B cell (primary cell): ENCODE measurements around the gene CACNA1D. TPM values are rescaled to one million over a fixed set of nuclear protein-coding genes. Genes with fewer than 3 reads are reported as not detected.

Source experiments
- ATAC-seq: fragments of 200-7000 bp; cut with Tn5 transposase; one replicate; pipeline ENCODE4 v1.10.0; 2021; ENCODE audit warnings: low read depth, mild to moderate bottlenecking, moderate number of reproducible peaks, moderate library complexity
- CTCF ChIA-PET: fragments of 350-600 bp; sonication (Branson Sonifier 250); formaldehyde crosslinking; loops from one replicate; lab custom pipeline; 2021; ENCODE audit warnings: antibody characterized with exemption, inconsistent platforms; lab: Charles Lee
- POLR2A ChIA-PET: fragments of 350-600 bp; sonication (Branson Sonifier 250); formaldehyde crosslinking; loops from one replicate; lab custom pipeline; 2021; ENCODE audit warnings: antibody characterized with exemption; lab: Charles Lee
- DNase-seq: peaks from one replicate; pipeline ENCODE4 v3.0.0; 2013
- H2AFZ ChIP-seq: 2 replicates; pipeline ENCODE4 v1.6.1; 2012; ENCODE audit warnings: mild to moderate bottlenecking, low read depth, low read length; ENCODE audit not compliant: insufficient read depth, poor library complexity, severe bottlenecking
- H3K27ac ChIP-seq, 2 donors: 1 replicate in 1 of 2; 2 replicates in 1 of 2; pipeline ENCODE4 v1.5.1; 2012 to 2013; ENCODE audit warnings: low read length in 2 of 2, mild to moderate bottlenecking in 2 of 2, moderate library complexity in 1 of 2
- H3K27me3 ChIP-seq, 4 experiments: fragments of 200-600 bp in 1 of 4; sonication (generic) in 1 of 4; replicated peaks in 1 of 4; 1 replicate in 2 of 4; 2 replicates in 2 of 4; pipeline versions ENCODE4 v1.6.1 to v1.7.0; 2013 to 2016; ENCODE audit warnings: low read length in 3 of 4, mild to moderate bottlenecking in 2 of 4, mixed read lengths in 1 of 4, moderate library complexity in 1 of 4; ENCODE audit not compliant: insufficient read depth in 4 of 4, control insufficient read depth in 3 of 4; ENCODE audit errors: control extremely low read depth in 1 of 4
- H3K36me3 ChIP-seq, 2 experiments: replicated peaks in 1 of 2; 1 replicate in 1 of 2; 2 replicates in 1 of 2; pipeline versions ENCODE4 v1.6.1 to v1.7.1; 2013; ENCODE audit warnings: low read length in 1 of 2; ENCODE audit not compliant: insufficient read depth in 2 of 2, control insufficient read depth in 1 of 2; ENCODE audit errors: control extremely low read depth in 1 of 2, extremely low read depth in 1 of 2
- H3K4me1 ChIP-seq, 2 donors: fragments of 200-600 bp in 1 of 2; sonication (generic) in 1 of 2; 1 replicate in 1 of 2; 2 replicates in 1 of 2; pipeline versions ENCODE4 v1.5.1 to v1.6.1; 2013 to 2017; ENCODE audit warnings: low read length in 2 of 2; ENCODE audit not compliant: control insufficient read depth in 2 of 2, insufficient read depth in 2 of 2
- H3K4me2 ChIP-seq: replicated peaks from 2 replicates; pipeline ENCODE3; 2012; ENCODE audit warnings: mild to moderate bottlenecking, low read depth, low read length; ENCODE audit not compliant: poor library complexity, severe bottlenecking
- H3K4me3 ChIP-seq, 5 experiments: fragments of 200-600 bp in 1 of 5; sonication (generic) in 1 of 5; 1 replicate in 3 of 5; 2 replicates in 2 of 5; pipeline versions ENCODE4 v1.5.1 to v1.7.0; 2011 to 2016; ENCODE audit warnings: low read length in 4 of 5, mild to moderate bottlenecking in 4 of 5, low read depth in 2 of 5, control low read depth in 1 of 5, moderate library complexity in 1 of 5; ENCODE audit not compliant: insufficient read depth in 1 of 5; ENCODE audit errors: control extremely low read depth in 1 of 5, extremely low read depth in 1 of 5
- H3K79me2 ChIP-seq: fragments of 200-600 bp; sonication (generic); one replicate; pipeline ENCODE4 v1.6.0; 2016; ENCODE audit warnings: low read length; ENCODE audit not compliant: control insufficient read depth, insufficient read depth
- H3K9ac ChIP-seq: fragments of 200-600 bp; sonication (generic); 2 replicates; pipeline ENCODE4 v1.6.1; 2017; ENCODE audit warnings: mild to moderate bottlenecking, low read length, moderate library complexity
- H3K9me3 ChIP-seq, 3 donors: one replicate each; pipeline versions ENCODE4 v1.6.1 to v1.7.1; 2013; ENCODE audit warnings: low read length in 2 of 3; ENCODE audit not compliant: control insufficient read depth in 2 of 3, insufficient read depth in 1 of 3; ENCODE audit errors: control extremely low read depth in 1 of 3
- H4K20me1 ChIP-seq: 2 replicates; pipeline ENCODE4 v1.6.0; 2012; ENCODE audit warnings: mild to moderate bottlenecking, low read length; ENCODE audit not compliant: insufficient read depth, control insufficient read depth, poor library complexity, severe bottlenecking
- H3K27ac Mint-ChIP-seq: one replicate; pipeline ENCODE4 v1.8.0; 2021; ENCODE audit warnings: mixed read lengths
- H3K27me3 Mint-ChIP-seq: one replicate; pipeline ENCODE4 v1.8.0; 2021; ENCODE audit warnings: mixed read lengths
- H3K4me1 Mint-ChIP-seq: one replicate; pipeline ENCODE4 v1.8.0; 2021; ENCODE audit warnings: mixed read lengths
- H3K4me3 Mint-ChIP-seq: one replicate; pipeline ENCODE4 v1.8.0; 2021; ENCODE audit warnings: mixed read lengths
- H3K9me3 Mint-ChIP-seq: one replicate; pipeline ENCODE4 v1.8.0; 2022; ENCODE audit warnings: mixed read lengths; ENCODE audit not compliant: insufficient read depth
- CTCF ChIP-seq: fragments of 200-600 bp; IDR thresholded peaks from one replicate; pipeline ENCODE4 v1.8.0; 2022; ENCODE audit warnings: antibody characterized with exemption, mild to moderate bottlenecking
- EZH2 ChIP-seq: IDR thresholded peaks from 2 replicates; pipeline ENCODE4 v1.6.1; 2012; ENCODE audit warnings: borderline replicate concordance, low read depth, mild to moderate bottlenecking, moderate library complexity, low read length; ENCODE audit not compliant: insufficient read depth, poor library complexity, severe bottlenecking
- whole genome bisulfite sequencing: methylation state at CpG from one replicate; pipeline ENCODE4 v1.1.5; 2013; ENCODE audit warnings: missing lambda C conversion rate; ENCODE audit not compliant: insufficient coverage; 5-methylcytosine and 5-hydroxymethylcytosine counted together
- intact Hi-C: fragments of 100-400 bp; cut with micrococcal nuclease; formaldehyde crosslinking; loops from one replicate; pipeline ENCODE4 v1.10.0; 2022
- polyA plus RNA-seq: library from polyadenylated mRNA; depleted of rRNA; stranded (reverse); fragments of >200 nt; gene quantifications from 2 replicates; pipeline ENCODE4 v1.2.3, GENCODE V29; 2012
- total RNA-seq, 2 donors: library from RNA; stranded (reverse); fragments of 120-200 nt in 1 of 2; gene quantifications; 1 replicate in 1 of 2; 2 replicates in 1 of 2; pipeline versions ENCODE4 v1.2.3 to v1.2.4, GENCODE V29; 2013 to 2022

The CACNA1D gene
- total and polyA plus RNA-seq, 2 donors (not counting 1 experiment from before 2014, with no cell fraction given) = 0.06 to 0.07 TPM

GRCh38 chr3:53502737-53503136, 8.3 kb downstream of the CACNA1D start:
- Histone ChIP-seq H3K79me2 (no peaks in the 10 kb centered on the region), H3K4me3 (no peak overlapping the region), H3K36me3 (no peaks in the 10 kb centered on the region), H3K9me3 (no peaks in the 10 kb centered on the region), H3K9ac (no peak overlapping the region), H3K27me3 (peaks cover 0 to 20% (median 7%) of the 10 kb centered on the region in 4 experiments), H3K4me2 (no peak overlapping the region), H3K27ac (no peak overlapping the region), H3K4me1 (no peaks in the 10 kb centered on the region), H2AFZ (no peak overlapping the region), H4K20me1 (no peaks in the 10 kb centered on the region)
- DNase-seq (no peak), ATAC-seq (no peak)
- Mint-ChIP-seq H3K27me3 (peaks cover 28% of the 10 kb centered on the region), H3K4me3 (no peak overlapping the region), H3K4me1 (no peaks in the 10 kb centered on the region), H3K9me3 (no peaks in the 10 kb centered on the region), H3K27ac (no peak overlapping the region)
- ChIA-PET CTCF (interaction anchor here (0.7 kb wide), 1 partner anchor 12 kb away, joined by 3 read pairs; no protein-coding TSS in a partner anchor), POLR2A (no interaction called here)
- TF ChIP-seq EZH2 = no peak
- TF ChIP-seq CTCF = no peak
- WGBS = 100% methylated on average over 3 of the region's 4 CpGs
- intact Hi-C loops = no loop called here

- peaks cover 25% of the 10 kb centered on the region for H3K27me3 Mint-ChIP-seq
- H3K27ac Mint-ChIP-seq = no peak overlapping the region
- no peak overlapping the region for H3K4me3 Mint-ChIP-seq
- no peak for TF ChIP-seq CTCF
- no peak for TF ChIP-seq EZH2
- H3K4me1 Mint-ChIP-seq = no peaks in the 10 kb centered on the region
- H3K9me3 Mint-ChIP-seq = no peaks in the 10 kb centered on the region
- Histone ChIP-seq H3K9me3 (no peaks in the 10 kb centered on the region), H3K79me2 (no peaks in the 10 kb centered on the region), H2AFZ (no peak overlapping the region), H3K27me3 (peaks cover 0 to 17% (median 5%) of the 10 kb centered on the region in 4 experiments), H3K4me2 (no peak overlapping the region), H3K9ac (no peak overlapping the region), H4K20me1 (no peaks in the 10 kb centered on the region), H3K4me1 (no peaks in the 10 kb centered on the region), H3K36me3 (no peaks in the 10 kb centered on the region), H3K4me3 (no peak overlapping the region), H3K27ac (no peak overlapping the region)
- ChIA-PET CTCF (no interaction called here), POLR2A (no interaction called here)
- intact Hi-C loops = no loop called here
- DNase-seq (no peak), ATAC-seq (no peak)
- no CpG with 5 or more reads among the region's 5 CpGs for WGBS
Measured at GRCh38 chr3:53503195-53503594, 8.8 kb downstream of the CACNA1D start.
